ENCODE results near the gene PPM1H. TPM values are rescaled to one million over a fixed set of nuclear protein-coding genes. Genes with fewer than 3 reads are reported as not detected.

The PPM1H gene
- total RNA-seq, 1 donor from 2014 or later: 6.3 TPM

- H3K36me3 Mint-ChIP-seq (ENCODE audit: unreplicated experiment): no peaks in the 10 kb centered on the region
- TF ChIP-seq CTCF (IDR thresholded peaks at IDR 0.05; ENCODE audit: partially characterized antibody, unreplicated experiment): no peak
- no peak for DNase-seq
- H3K27me3 Mint-ChIP-seq (ENCODE audit: unreplicated experiment): peaks cover 10% of the 10 kb centered on the region
- H3K27ac Mint-ChIP-seq (ENCODE audit: unreplicated experiment): peak overlapping the region; percentile 89
- peaks cover 10% of the 10 kb centered on the region for H3K9me3 Mint-ChIP-seq (ENCODE audit: unreplicated experiment)
- peak overlapping the region; percentile 93 for H3K4me3 Mint-ChIP-seq (ENCODE audit: unreplicated experiment)
- H3K4me1 Mint-ChIP-seq (ENCODE audit: low read depth, unreplicated experiment): peaks cover 14% of the 10 kb centered on the region
These were observed 330.6 kb downstream of the PPM1H start for GRCh38 chr12:62604373-62604772.

DNA sequence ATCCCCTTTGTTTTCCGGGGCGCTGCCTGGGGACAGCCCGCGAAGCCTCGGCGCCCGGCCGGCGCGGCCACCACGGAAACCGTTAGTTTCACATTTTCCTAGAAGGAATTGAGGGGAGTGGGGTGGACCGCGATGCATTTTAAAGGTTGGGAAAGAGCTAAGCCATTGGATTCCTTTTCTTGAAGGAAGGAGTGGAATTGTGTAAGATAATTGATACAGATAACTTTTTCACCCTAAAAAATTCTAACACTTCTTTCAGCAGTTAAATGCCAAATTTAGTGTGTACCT is 331.2 kb downstream of the PPM1H start:
- Mint-ChIP-seq H3K4me1 (ENCODE audit: low read depth, unreplicated experiment) (peaks cover 14% of the 10 kb centered on the region), H3K36me3 (ENCODE audit: unreplicated experiment) (no peaks in the 10 kb centered on the region), H3K9me3 (ENCODE audit: unreplicated experiment) (peaks cover 10% of the 10 kb centered on the region), H3K27me3 (ENCODE audit: unreplicated experiment) (peaks cover 10% of the 10 kb centered on the region), H3K4me3 (ENCODE audit: unreplicated experiment) (peak overlapping the region; percentile 93), H3K27ac (ENCODE audit: unreplicated experiment) (peak overlapping the region; percentile 89)
- no peak for TF ChIP-seq CTCF (IDR thresholded peaks at IDR 0.05; ENCODE audit: partially characterized antibody, unreplicated experiment)
- no peak for DNase-seq

DNA sequence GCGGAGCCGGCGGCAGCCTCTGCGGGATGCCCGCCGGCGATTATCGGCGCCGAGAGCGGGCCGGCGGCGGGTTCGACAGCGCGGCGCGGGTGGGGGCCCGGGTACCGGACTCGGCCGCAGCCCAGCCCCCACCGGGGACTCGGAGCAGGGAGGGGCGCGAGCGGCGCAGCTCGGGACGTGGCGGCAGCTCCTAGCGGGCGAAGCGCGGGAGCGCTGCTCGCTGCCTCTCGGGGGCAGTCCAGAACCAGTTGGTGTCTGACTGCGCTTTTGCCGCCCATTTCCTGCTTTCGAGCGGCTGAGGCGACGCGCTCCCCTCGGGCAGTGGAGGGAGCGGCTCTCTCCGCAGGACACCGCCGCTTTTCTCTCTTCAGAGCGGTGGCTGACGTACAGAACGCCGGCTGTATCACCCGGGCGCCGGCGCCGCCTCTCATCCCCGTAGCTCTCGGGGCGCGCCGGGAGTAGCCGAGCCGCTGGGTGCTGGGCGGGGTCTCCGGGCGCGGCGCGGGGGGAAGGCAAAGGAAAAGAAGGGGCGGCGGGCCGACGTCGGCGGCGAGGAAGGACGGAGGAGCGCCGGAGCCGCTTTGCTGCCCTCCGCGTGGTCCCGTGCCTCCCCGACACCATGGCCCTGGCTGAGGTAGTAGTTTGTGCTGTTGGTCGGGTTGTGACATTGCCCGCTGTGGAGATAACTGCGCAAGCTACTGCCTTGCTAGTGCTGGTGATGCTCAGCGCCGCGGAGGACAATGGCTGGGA is 331.7 kb downstream of the PPM1H start:
- no peaks in the 10 kb centered on the region for H3K36me3 Mint-ChIP-seq (ENCODE audit: unreplicated experiment)
- H3K27ac Mint-ChIP-seq (ENCODE audit: unreplicated experiment): peak overlapping the region; percentile 89
- H3K4me1 Mint-ChIP-seq (ENCODE audit: low read depth, unreplicated experiment): peaks cover 14% of the 10 kb centered on the region
- peak; percentile 85 for DNase-seq
- peak overlapping the region; percentile 93 for H3K4me3 Mint-ChIP-seq (ENCODE audit: unreplicated experiment)
- H3K27me3 Mint-ChIP-seq (ENCODE audit: unreplicated experiment): peaks cover 10% of the 10 kb centered on the region
- TF ChIP-seq CTCF (IDR thresholded peaks at IDR 0.05; ENCODE audit: partially characterized antibody, unreplicated experiment): peak; percentile 31
- peaks cover 10% of the 10 kb centered on the region for H3K9me3 Mint-ChIP-seq (ENCODE audit: unreplicated experiment)

- DNase-seq: peak; percentile 91
- Mint-ChIP-seq H3K27ac (ENCODE audit: unreplicated experiment) (peak overlapping the region; percentile 95), H3K4me3 (ENCODE audit: unreplicated experiment) (peak overlapping the region; percentile 88), H3K36me3 (ENCODE audit: unreplicated experiment) (no peaks in the 10 kb centered on the region), H3K4me1 (ENCODE audit: low read depth, unreplicated experiment) (peaks cover 17% of the 10 kb centered on the region), H3K27me3 (ENCODE audit: unreplicated experiment) (peaks cover 10% of the 10 kb centered on the region), H3K9me3 (ENCODE audit: unreplicated experiment) (peaks cover 10% of the 10 kb centered on the region)
- TF ChIP-seq CTCF (IDR thresholded peaks at IDR 0.05; ENCODE audit: partially characterized antibody, unreplicated experiment): no peak
These were observed 332.5 kb downstream of the PPM1H start for GRCh38 chr12:62602255-62603060.

- Mint-ChIP-seq H3K27ac (ENCODE audit: unreplicated experiment) (peak overlapping the region; percentile 95), H3K36me3 (ENCODE audit: unreplicated experiment) (no peaks in the 10 kb centered on the region), H3K4me1 (ENCODE audit: low read depth, unreplicated experiment) (peaks cover 16% of the 10 kb centered on the region), H3K4me3 (ENCODE audit: unreplicated experiment) (peak overlapping the region; percentile 88), H3K27me3 (ENCODE audit: unreplicated experiment) (peaks cover 10% of the 10 kb centered on the region), H3K9me3 (ENCODE audit: unreplicated experiment) (peaks cover 10% of the 10 kb centered on the region)
- TF ChIP-seq CTCF (IDR thresholded peaks at IDR 0.05; ENCODE audit: partially characterized antibody, unreplicated experiment): no peak
- DNase-seq: no peak
These were observed 333.2 kb downstream of the PPM1H start for GRCh38 chr12:62601765-62602164.
